Astrocyte (in vitro differentiated cells and primary cell): ENCODE data around the gene HNRNPC. TPM values are rescaled to one million over a fixed set of nuclear protein-coding genes. Genes with fewer than 3 reads are reported as not detected.
"Not testable (repeated sequence)": the region's sequence is repeated elsewhere in the genome, so short reads cannot be mapped to it uniquely, and the experiment has no call there.

Experiments
- DNase-seq: peaks from one replicate; pipeline ENCODE4 v3.0.0-alpha.2; 2010; ENCODE audit warnings: low read depth
- FAIRE-seq: peaks from 2 replicates; lab custom pipeline; 2011; peaks lifted over from hg19 to GRCh38; lab: Jason Lieb, UNC
- H2AFZ ChIP-seq: 2 replicates; pipeline ENCODE4 v1.6.0; 2012; ENCODE audit warnings: low read depth, low read length, inconsistent platforms
- H3K27ac ChIP-seq: 2 replicates; pipeline ENCODE4 v1.5.1; 2011; ENCODE audit warnings: low read depth, low read length, inconsistent platforms
- H3K27me3 ChIP-seq: 2 replicates; pipeline ENCODE4 v1.6.0; 2011; ENCODE audit warnings: low read length, inconsistent platforms; ENCODE audit not compliant: insufficient read depth
- H3K36me3 ChIP-seq: 2 replicates; pipeline ENCODE4 v1.5.1; 2011; ENCODE audit warnings: low read length, inconsistent platforms; ENCODE audit not compliant: insufficient read depth
- H3K4me1 ChIP-seq: 2 replicates; pipeline ENCODE4 v1.5.1; 2011; ENCODE audit warnings: low read length, inconsistent platforms; ENCODE audit not compliant: insufficient read depth
- H3K4me2 ChIP-seq: 2 replicates; pipeline ENCODE4 v1.6.0; 2012; ENCODE audit warnings: low read length, inconsistent platforms
- H3K4me3 ChIP-seq: 2 replicates; pipeline ENCODE4 v1.5.1; 2011; ENCODE audit warnings: low read depth, mild to moderate bottlenecking, low read length, inconsistent platforms; ENCODE audit not compliant: insufficient read depth
- H3K79me2 ChIP-seq: 2 replicates; pipeline ENCODE4 v1.6.0; 2012; ENCODE audit warnings: mild to moderate bottlenecking, low read length, inconsistent platforms; ENCODE audit not compliant: insufficient read depth
- H3K9ac ChIP-seq: 2 replicates; pipeline ENCODE4 v1.6.0; 2012; ENCODE audit warnings: mild to moderate bottlenecking, low read length, inconsistent platforms
- H3K9me3 ChIP-seq: 2 replicates; pipeline ENCODE4 v1.5.1; 2012; ENCODE audit warnings: low read depth, mild to moderate bottlenecking, low read length, inconsistent platforms; ENCODE audit not compliant: insufficient read depth
- H4K20me1 ChIP-seq: 2 replicates; pipeline ENCODE4 v1.6.0; 2012; ENCODE audit warnings: low read length, inconsistent platforms; ENCODE audit not compliant: insufficient read depth
- H3K27ac Mint-ChIP-seq: one replicate; pipeline ENCODE4 v1.8.0; 2021; ENCODE audit warnings: mild to moderate bottlenecking, mixed read lengths; ENCODE audit not compliant: unreplicated experiment
- H3K27me3 Mint-ChIP-seq: one replicate; pipeline ENCODE4 v1.8.0; 2021; ENCODE audit warnings: low read depth, mixed read lengths; ENCODE audit not compliant: unreplicated experiment
- H3K36me3 Mint-ChIP-seq: one replicate; pipeline ENCODE4 v1.8.0; 2021; ENCODE audit warnings: low read depth, mixed read lengths; ENCODE audit not compliant: unreplicated experiment
- H3K4me1 Mint-ChIP-seq: one replicate; pipeline ENCODE4 v1.8.0; 2021; ENCODE audit warnings: low read depth, mixed read lengths; ENCODE audit not compliant: unreplicated experiment
- H3K4me3 Mint-ChIP-seq: one replicate; pipeline ENCODE4 v1.8.0; 2021; ENCODE audit warnings: mild to moderate bottlenecking, moderate library complexity, mixed read lengths; ENCODE audit not compliant: unreplicated experiment
- H3K9me3 Mint-ChIP-seq: one replicate; pipeline ENCODE4 v1.8.0; 2021; ENCODE audit warnings: mild to moderate bottlenecking, mixed read lengths; ENCODE audit not compliant: unreplicated experiment
- EZH2 ChIP-seq: IDR thresholded peaks from 2 replicates; pipeline ENCODE4 v1.6.1; 2012; ENCODE audit warnings: mild to moderate bottlenecking, low read length, inconsistent platforms; ENCODE audit not compliant: insufficient read depth
- total RNA-seq: library from RNA; stranded (reverse); gene quantifications from 2 replicates; pipeline ENCODE4 v1.2.1, GENCODE V29; 2021
- TF ChIP-seq, protein P1 (sequence below): IDR thresholded peaks from 2 replicates; pipeline ENCODE4 v1.5.1; 2011; ENCODE audit warnings: low read depth, mild to moderate bottlenecking, inconsistent platforms, low read length, moderate library complexity; ENCODE audit not compliant: insufficient read depth

Gene HNRNPC
- total RNA-seq, 1 donor from 2014 or later = 525 TPM

- no peaks in the 10 kb centered on the region for H3K9me3 Mint-ChIP-seq
- H2AFZ ChIP-seq = no peak overlapping the region
- no peak for TF ChIP-seq EZH2
- TF ChIP-seq, protein P1, sequence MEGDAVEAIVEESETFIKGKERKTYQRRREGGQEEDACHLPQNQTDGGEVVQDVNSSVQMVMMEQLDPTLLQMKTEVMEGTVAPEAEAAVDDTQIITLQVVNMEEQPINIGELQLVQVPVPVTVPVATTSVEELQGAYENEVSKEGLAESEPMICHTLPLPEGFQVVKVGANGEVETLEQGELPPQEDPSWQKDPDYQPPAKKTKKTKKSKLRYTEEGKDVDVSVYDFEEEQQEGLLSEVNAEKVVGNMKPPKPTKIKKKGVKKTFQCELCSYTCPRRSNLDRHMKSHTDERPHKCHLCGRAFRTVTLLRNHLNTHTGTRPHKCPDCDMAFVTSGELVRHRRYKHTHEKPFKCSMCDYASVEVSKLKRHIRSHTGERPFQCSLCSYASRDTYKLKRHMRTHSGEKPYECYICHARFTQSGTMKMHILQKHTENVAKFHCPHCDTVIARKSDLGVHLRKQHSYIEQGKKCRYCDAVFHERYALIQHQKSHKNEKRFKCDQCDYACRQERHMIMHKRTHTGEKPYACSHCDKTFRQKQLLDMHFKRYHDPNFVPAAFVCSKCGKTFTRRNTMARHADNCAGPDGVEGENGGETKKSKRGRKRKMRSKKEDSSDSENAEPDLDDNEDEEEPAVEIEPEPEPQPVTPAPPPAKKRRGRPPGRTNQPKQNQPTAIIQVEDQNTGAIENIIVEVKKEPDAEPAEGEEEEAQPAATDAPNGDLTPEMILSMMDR = no peak
- H3K27me3 ChIP-seq = no peaks in the 10 kb centered on the region
- H3K27me3 Mint-ChIP-seq = no peaks in the 10 kb centered on the region
- H3K9ac ChIP-seq = no peak overlapping the region
- no peaks in the 10 kb centered on the region for H3K79me2 ChIP-seq
- H3K36me3 ChIP-seq = no peaks in the 10 kb centered on the region
- no peak for FAIRE-seq
- H4K20me1 ChIP-seq = no peaks in the 10 kb centered on the region
- no peaks in the 10 kb centered on the region for H3K9me3 ChIP-seq
- H3K4me1 ChIP-seq = no peaks in the 10 kb centered on the region
- no peak overlapping the region for H3K27ac Mint-ChIP-seq
- H3K4me2 ChIP-seq = no peak overlapping the region
- no peak overlapping the region for H3K4me3 Mint-ChIP-seq
- H3K36me3 Mint-ChIP-seq = no peaks in the 10 kb centered on the region
- H3K4me3 ChIP-seq = no peak overlapping the region
- no peak for DNase-seq
- H3K4me1 Mint-ChIP-seq = no peaks in the 10 kb centered on the region
- no peak overlapping the region for H3K27ac ChIP-seq
Measured at GRCh38 chr14:21287168-21287567, 17.9 kb upstream of the HNRNPC start.

DNA sequence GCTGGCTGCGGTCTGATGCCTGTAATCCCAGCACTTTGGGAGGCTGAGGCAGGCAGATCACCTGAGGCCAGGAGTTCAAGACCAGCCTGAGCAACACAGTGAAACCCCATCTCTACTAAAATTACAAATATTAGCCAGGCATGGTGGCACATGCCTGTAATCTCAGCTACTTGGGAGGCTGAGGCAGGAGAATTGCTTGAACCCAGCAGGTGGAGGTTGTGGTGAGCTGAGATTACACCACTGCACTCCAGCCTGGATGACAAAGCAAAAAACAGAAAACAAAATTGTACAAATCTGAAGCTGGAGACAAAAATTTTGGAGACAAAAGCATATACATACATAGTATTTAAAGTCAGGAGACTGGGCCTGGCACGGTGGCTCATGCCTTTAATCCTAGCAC is 17.3 kb upstream of the HNRNPC start:
- not testable (repeated sequence) for H3K27me3 Mint-ChIP-seq, H3K27ac ChIP-seq, H3K4me1 Mint-ChIP-seq, DNase-seq, H3K27me3 ChIP-seq, H3K4me3 Mint-ChIP-seq, H3K9me3 ChIP-seq, H2AFZ ChIP-seq, H3K27ac Mint-ChIP-seq, FAIRE-seq, H3K4me3 ChIP-seq, H3K79me2 ChIP-seq, H3K36me3 ChIP-seq, H3K4me1 ChIP-seq, H3K9ac ChIP-seq, H4K20me1 ChIP-seq, H3K9me3 Mint-ChIP-seq, H3K36me3 Mint-ChIP-seq, H3K4me2 ChIP-seq

GRCh38 chr14:21281917-21282316 is 12.7 kb upstream of the HNRNPC start:
- not testable (repeated sequence) for H3K4me2 ChIP-seq, H4K20me1 ChIP-seq, H3K9me3 Mint-ChIP-seq, H3K4me1 ChIP-seq, H3K27me3 ChIP-seq, H3K9ac ChIP-seq, FAIRE-seq, H3K27ac ChIP-seq, H3K4me1 Mint-ChIP-seq, H3K4me3 Mint-ChIP-seq, H3K79me2 ChIP-seq, H3K9me3 ChIP-seq, H3K27ac Mint-ChIP-seq, H3K27me3 Mint-ChIP-seq, H2AFZ ChIP-seq, DNase-seq, H3K4me3 ChIP-seq, H3K36me3 ChIP-seq, H3K36me3 Mint-ChIP-seq

DNA sequence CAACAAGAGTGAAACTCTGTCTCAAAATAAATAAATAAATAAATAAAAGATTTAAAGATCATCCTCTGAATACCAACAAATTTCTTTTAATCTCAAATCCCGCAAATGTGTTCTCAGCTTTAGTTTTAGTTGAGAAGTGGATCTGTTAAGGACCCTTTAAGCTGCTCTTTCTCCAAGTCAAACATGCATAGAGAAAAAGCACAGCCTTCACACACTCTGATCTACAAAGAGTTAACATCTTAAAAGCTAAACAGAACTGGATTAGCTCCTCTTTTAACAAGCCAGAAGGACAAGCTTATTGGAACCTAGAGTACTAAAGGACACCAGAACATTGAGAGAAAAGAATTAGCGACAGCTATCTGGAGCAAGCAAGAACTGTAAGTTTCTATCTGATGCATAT is 10.5 kb upstream of the HNRNPC start, which contains the start of gene RPGRIP1:
TSS of gene RPGRIP1 (plus strand) at position 301 of the 400 bp plus-strand sequence. CDS start 7,894 bp downstream, outside the sequence.
- no peak for TF ChIP-seq EZH2
- no peak within 1 kb of the TSS for H3K27ac Mint-ChIP-seq

More for the DNA sequence above, 10.5 kb upstream of the HNRNPC start, which contains the start of gene RPGRIP1:
- Mint-ChIP-seq H3K9me3 (no peaks in the 10 kb centered on the region), H3K27me3 (no peaks in the 10 kb centered on the region), H3K4me1 (no peaks in the 10 kb centered on the region), H3K4me3 (no peak within 1 kb of the TSS), H3K36me3 (no peaks in the 10 kb centered on the region)
- Histone ChIP-seq H2AFZ (no peak within 1 kb of the TSS), H3K27me3 (no peaks in the 10 kb centered on the region), H3K4me2 (no peak within 1 kb of the TSS), H3K9me3 (no peaks in the 10 kb centered on the region), H3K4me3 (no peak within 1 kb of the TSS), H3K9ac (no peak within 1 kb of the TSS), H3K36me3 (no peaks in the 10 kb centered on the region), H4K20me1 (no peaks in the 10 kb centered on the region), H3K27ac (no peak within 1 kb of the TSS), H3K4me1 (no peaks in the 10 kb centered on the region), H3K79me2 (no peaks in the 10 kb centered on the region)
- DNase-seq (no peak), FAIRE-seq (no peak)
